Activated CD4-positive, CD25-positive, alpha-beta regulatory T cell (primary cell): ENCODE data around the gene NFAT5.
"Not testable (repeated sequence)": the region's sequence is repeated elsewhere in the genome, so short reads cannot be mapped to it uniquely, and the experiment has no call there.

Experiments
- DNase-seq, 4 experiments: peaks; one replicate each; lab custom pipeline; 2025; lab: John Stamatoyannopoulos, UW

NFAT5 gene

GRCh38 chr16:69707920-69708683 is 142.3 kb downstream of the NFAT5 start:
- no peak for DNase-seq

GRCh38 chr16:69709456-69710084 is 143.8 kb downstream of the NFAT5 start:
- no peak for DNase-seq

GRCh38 chr16:69711115-69711740 is 145.5 kb downstream of the NFAT5 start:
- DNase-seq: no peak

- DNase-seq: no peak
Measured at GRCh38 chr16:69712277-69712676, 146.5 kb downstream of the NFAT5 start.

GRCh38 chr16:69712914-69713581 is 147.3 kb downstream of the NFAT5 start:
- no peak for DNase-seq

GRCh38 chr16:69717066-69717465 is 151.3 kb downstream of the NFAT5 start:
- no peak for DNase-seq

GRCh38 chr16:69718111-69718764 is 152.5 kb downstream of the NFAT5 start:
- DNase-seq: no peak

GRCh38 chr16:69720822-69721430 is 155.2 kb downstream of the NFAT5 start:
- no peak for DNase-seq

GRCh38 chr16:69721441-69721957 is 155.7 kb downstream of the NFAT5 start:
- DNase-seq: no peak

GRCh38 chr16:69724414-69724873 is 158.7 kb downstream of the NFAT5 start:
- DNase-seq: no peak

GRCh38 chr16:69724981-69725479 is 159.3 kb downstream of the NFAT5 start:
- DNase-seq: no peak

- DNase-seq: no peak
Measured at GRCh38 chr16:69725480-69726312, 159.9 kb downstream of the NFAT5 start.

GRCh38 chr16:69726313-69727060 is 160.7 kb downstream of the NFAT5 start, which contains the start of gene NQO1:
TSS of gene NQO1 (minus strand) at chr16:69726560. CDS start at chr16:69726439, 121 bp downstream.
- peak; percentile 71 to 78 (median 76) for DNase-seq

GRCh38 chr16:69727916-69728270 is 162.1 kb downstream of the NFAT5 start:
- DNase-seq: no peak

- not testable (repeated sequence) for DNase-seq
Measured at GRCh38 chr16:69729030-69729429, 163.3 kb downstream of the NFAT5 start.

GRCh38 chr16:69731280-69731679 is 165.5 kb downstream of the NFAT5 start:
- not testable (repeated sequence) for DNase-seq

- DNase-seq: no peak
Measured at GRCh38 chr16:69732101-69732500, 166.3 kb downstream of the NFAT5 start.

- no peak for DNase-seq
Measured at GRCh38 chr16:69741519-69741918, 175.8 kb downstream of the NFAT5 start.
